Activated T-helper 17 cell treated with anti-CD3 and anti-CD28 coated beads, Interleukin-2, amount 50 U/mL, for 72 hours (primary cell): Measurements from ENCODE around the gene IKBIP. TPM values are rescaled to one million over a fixed set of nuclear protein-coding genes. Genes with fewer than 3 reads are reported as not detected.

Experiments used
- ATAC-seq: fragments of 150-1000 bp; cut with Tn5 transposase; replicated peaks from 2 replicates; pipeline ENCODE4 v1.10.0; 2021; ENCODE audit warnings: mild to moderate bottlenecking, moderate library complexity
- H3K27ac Mint-ChIP-seq: one replicate; pipeline ENCODE4 v1.8.0; 2022; ENCODE audit warnings: mixed read lengths
- H3K27me3 Mint-ChIP-seq: one replicate; pipeline ENCODE4 v1.8.0; 2022; ENCODE audit warnings: mixed read lengths
- H3K36me3 Mint-ChIP-seq: one replicate; pipeline ENCODE4 v1.8.0; 2022; ENCODE audit warnings: low read depth, mild to moderate bottlenecking, mixed read lengths
- H3K4me1 Mint-ChIP-seq: one replicate; pipeline ENCODE4 v1.8.0; 2022; ENCODE audit warnings: mixed read lengths
- H3K4me3 Mint-ChIP-seq: one replicate; pipeline ENCODE4 v1.8.0; 2022; ENCODE audit warnings: mild to moderate bottlenecking, mixed read lengths
- H3K9me3 Mint-ChIP-seq: one replicate; pipeline ENCODE4 v1.8.0; 2022; ENCODE audit warnings: mixed read lengths
- total RNA-seq, 2 donors: library from RNA; stranded (reverse); gene quantifications; one replicate each; pipeline ENCODE4 v1.2.3, GENCODE V29; 2022

IKBIP gene, protein sequence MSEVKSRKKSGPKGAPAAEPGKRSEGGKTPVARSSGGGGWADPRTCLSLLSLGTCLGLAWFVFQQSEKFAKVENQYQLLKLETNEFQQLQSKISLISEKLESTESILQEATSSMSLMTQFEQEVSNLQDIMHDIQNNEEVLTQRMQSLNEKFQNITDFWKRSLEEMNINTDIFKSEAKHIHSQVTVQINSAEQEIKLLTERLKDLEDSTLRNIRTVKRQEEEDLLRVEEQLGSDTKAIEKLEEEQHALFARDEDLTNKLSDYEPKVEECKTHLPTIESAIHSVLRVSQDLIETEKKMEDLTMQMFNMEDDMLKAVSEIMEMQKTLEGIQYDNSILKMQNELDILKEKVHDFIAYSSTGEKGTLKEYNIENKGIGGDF
- total RNA-seq = 10 to 100 TPM; 28.6 to 36.5 TPM

DNA sequence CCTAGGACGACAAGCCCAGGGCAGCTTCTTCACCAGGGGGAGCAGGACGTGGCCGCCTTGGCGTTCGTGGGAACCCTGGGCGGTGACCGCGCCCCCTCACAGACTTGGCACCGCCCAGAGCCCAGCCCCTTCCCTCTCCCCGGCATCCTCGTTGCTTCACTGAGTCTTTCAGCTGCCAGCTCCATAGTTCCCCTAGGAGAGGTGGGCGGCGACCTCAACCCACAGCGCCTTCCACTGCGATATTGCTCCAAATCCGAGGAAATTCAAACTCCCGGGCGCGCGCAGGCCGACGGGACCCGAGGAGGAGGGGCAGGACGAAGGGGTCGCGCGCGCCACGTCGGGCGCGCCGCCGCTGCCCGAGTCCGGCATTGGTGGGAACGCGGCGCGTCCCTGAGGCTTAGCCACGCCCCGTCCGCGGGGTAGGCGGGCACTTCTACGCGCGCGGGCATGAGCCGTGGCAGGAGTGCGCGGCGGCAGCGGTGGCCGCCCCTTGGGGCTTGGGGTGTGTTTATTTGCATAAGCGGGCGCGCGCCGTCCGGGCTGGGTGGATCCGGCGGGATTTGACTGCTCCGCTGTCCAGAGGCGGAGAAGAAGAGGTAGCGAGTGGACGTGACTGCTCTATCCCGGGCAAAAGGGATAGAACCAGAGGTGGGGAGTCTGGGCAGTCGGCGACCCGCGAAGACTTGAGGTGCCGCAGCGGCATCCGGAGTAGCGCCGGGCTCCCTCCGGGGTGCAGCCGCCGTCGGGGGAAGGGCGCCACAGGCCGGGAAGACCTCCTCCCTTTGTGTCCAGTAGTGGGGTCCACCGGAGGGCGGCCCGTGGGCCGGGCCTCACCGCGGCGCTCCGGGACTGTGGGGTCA, at the start of gene IKBIP, which contains the start of gene APAF1:
Gene IKBIP (minus strand): TSS at position 77 of the 860 bp plus-strand sequence. CDS start 87 bp downstream, outside the sequence.
Gene APAF1 (plus strand): TSS at position 579 of the 860 bp plus-strand sequence. CDS start 3,070 bp downstream, outside the sequence.
- Mint-ChIP-seq H3K4me1 (peaks cover 14% of the 10 kb centered on the region), H3K27me3 (no peaks in the 10 kb centered on the region), H3K36me3 (peaks cover 28% of the 10 kb centered on the region), H3K27ac (peak within 1 kb of the TSS; percentile 77), H3K9me3 (no peaks in the 10 kb centered on the region), H3K4me3 (peak within 1 kb of the TSS; percentile 98)
- peak; percentile 91 for ATAC-seq

DNA sequence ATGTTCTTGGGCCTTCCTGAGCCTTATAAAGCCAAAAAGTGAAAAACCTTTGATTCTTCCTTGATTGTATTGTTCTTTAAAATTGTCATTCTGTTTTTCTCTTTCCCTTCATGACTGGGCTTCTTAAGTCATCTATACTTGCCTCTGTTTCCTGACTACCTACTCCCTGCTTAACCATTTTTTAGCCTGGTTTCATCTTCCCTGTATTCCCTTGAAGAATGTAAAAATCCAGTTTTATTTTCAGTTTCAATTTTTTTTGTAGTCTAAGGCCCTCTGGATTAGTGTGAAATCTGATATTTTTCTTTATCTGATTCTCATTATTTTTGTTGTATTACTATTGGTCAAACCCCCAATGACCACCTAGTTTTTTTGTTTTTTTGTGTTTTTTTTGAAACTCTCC, 46.8 kb upstream of the IKBIP start:
- Mint-ChIP-seq H3K27me3 (no peaks in the 10 kb centered on the region), H3K4me1 (peaks cover 12% of the 10 kb centered on the region), H3K27ac (peak overlapping the region; percentile 47), H3K9me3 (no peaks in the 10 kb centered on the region), H3K36me3 (peaks cover 90% of the 10 kb centered on the region), H3K4me3 (no peak overlapping the region)
- ATAC-seq = no peak

DNA sequence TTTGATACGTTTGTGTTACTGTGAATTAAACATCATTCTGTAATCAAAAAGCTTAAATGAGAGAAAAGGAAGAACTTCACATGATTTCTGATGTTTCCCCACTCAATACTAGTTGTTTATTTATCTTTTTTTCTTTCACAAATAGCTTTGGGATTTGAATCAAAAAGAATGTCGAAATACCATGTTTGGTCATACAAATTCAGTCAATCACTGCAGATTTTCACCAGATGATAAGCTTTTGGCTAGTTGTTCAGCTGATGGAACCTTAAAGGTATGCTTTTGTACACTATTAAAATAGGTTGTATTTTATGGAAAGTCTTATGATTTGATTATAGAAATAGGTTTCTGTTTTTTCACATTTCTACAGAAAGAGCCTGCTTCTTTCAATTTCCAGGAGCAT, 42.0 kb upstream of the IKBIP start:
- Mint-ChIP-seq H3K9me3 (no peaks in the 10 kb centered on the region), H3K4me1 (peaks cover 9% of the 10 kb centered on the region), H3K27ac (no peak overlapping the region), H3K36me3 (peaks cover 95% of the 10 kb centered on the region), H3K4me3 (no peak overlapping the region), H3K27me3 (no peaks in the 10 kb centered on the region)
- ATAC-seq = no peak

DNA sequence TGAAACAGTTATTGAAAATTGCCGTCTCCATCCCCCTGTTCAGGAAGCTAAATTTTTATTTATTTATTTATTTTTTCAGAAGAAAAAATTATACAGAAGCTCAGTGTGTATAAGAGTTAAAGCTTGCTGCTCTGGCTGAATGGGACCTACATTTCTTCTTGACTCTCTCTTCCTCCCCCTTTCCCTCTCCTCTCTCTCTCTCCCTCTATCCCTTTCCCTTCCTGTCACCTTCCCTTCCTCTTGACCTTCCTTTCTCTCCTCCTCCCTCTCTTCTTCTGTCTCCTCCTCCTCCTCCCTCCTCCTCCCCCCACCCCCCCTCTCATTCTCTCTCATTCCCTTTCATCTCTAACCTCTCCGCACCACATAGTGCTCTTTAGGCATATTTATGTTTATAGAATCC, 39.6 kb upstream of the IKBIP start:
- no peak overlapping the region for H3K27ac Mint-ChIP-seq
- peaks cover 94% of the 10 kb centered on the region for H3K36me3 Mint-ChIP-seq
- no peak overlapping the region for H3K4me3 Mint-ChIP-seq
- H3K4me1 Mint-ChIP-seq = peaks cover 3% of the 10 kb centered on the region
- H3K9me3 Mint-ChIP-seq = no peaks in the 10 kb centered on the region
- H3K27me3 Mint-ChIP-seq = no peaks in the 10 kb centered on the region
- ATAC-seq = no peak

DNA sequence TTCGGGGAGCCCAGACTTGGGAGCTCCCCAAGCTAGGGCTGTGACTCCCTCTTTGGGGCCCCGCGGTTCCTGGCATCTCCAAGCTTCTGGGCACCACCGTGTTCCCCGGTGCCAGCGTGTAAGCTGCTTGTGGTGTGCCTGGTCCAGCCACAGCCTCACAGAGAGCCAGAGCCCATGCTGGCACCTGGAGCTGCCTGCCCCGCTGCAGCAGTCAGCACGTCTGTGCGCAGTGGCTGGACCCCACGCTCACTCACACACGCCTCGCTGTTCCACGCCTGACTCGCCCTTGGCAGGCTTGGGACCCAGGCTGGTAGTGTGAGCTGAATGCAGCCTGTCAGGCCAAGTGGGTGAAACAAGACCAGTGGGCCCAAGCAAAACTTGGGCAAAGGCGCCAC, 35.0 kb upstream of the IKBIP start:
- ATAC-seq = no peak
- no peaks in the 10 kb centered on the region for H3K9me3 Mint-ChIP-seq
- no peaks in the 10 kb centered on the region for H3K27me3 Mint-ChIP-seq
- no peak overlapping the region for H3K27ac Mint-ChIP-seq
- peaks cover 73% of the 10 kb centered on the region for H3K36me3 Mint-ChIP-seq
- H3K4me1 Mint-ChIP-seq = no peaks in the 10 kb centered on the region
- H3K4me3 Mint-ChIP-seq = no peak overlapping the region

DNA sequence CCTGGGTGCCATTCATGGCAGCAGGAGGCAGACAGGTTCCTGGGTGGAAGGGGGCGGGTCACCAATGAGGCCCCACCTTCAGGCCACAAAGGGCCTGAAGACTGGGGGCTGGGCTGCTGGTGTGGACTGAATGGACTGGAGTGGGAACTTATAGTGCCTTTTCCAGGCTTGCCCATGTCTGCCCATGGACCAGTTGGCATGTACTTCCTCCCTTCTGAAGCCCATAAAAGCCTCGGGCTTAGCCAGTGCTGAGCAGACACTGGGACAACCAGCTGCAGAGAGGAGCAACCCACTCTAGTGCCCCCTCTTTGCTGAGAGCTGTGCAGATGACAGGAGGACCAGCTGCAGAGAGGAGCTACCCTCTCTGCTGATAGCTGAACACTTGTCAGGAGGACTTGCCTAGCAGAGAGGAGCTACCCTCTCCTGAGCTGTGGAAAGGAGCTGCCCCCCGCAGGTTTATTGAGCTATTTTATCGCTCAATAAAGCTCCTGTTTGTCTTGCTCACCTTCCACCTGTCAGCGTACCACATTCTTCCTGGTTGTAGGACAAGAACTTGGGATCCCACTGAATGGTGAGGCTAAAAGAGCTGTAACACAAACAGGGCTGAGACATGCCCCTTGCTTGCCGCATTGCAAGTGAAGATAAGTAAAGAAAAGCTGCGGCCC, 34.5 kb upstream of the IKBIP start:
- H3K4me1 Mint-ChIP-seq = no peaks in the 10 kb centered on the region
- ATAC-seq = no peak
- H3K27me3 Mint-ChIP-seq = no peaks in the 10 kb centered on the region

DNA sequence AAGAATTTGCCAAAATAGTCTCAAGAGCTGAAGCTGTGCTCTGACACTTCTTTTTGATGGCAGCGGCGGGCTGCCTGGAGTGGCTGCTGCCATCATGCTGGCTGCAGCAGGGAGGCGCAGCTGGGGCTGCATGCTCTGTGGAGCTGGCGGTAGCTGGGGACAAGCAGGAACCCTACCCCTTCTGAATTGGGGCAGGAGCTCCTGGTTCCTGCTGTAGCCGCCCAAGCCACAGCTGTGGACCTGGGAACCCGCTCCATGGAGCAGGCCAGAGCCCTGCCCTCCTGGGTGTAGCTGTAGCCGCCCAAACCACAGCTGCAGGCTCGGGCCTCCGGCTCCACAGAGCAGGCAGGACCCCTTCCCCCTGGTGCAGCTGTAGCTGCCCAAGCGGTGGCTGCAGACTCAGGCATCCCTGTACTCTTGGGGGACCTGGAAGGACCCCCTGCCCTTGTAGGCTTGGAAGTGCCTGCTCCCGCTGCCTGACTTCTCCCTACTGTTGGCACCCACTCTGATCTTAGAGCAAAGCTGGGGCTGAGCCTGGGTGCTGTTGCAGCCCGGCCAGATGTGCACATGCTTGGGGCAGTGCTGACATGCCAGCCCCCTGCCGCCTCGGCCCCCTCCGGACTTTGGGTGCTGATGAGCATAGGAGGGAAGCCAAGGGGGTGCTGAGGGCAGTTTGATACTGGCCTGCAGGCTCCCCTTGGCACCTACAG, 33.8 kb upstream of the IKBIP start:
- no peaks in the 10 kb centered on the region for H3K27me3 Mint-ChIP-seq
- no peak overlapping the region for H3K4me3 Mint-ChIP-seq
- H3K36me3 Mint-ChIP-seq = peaks cover 73% of the 10 kb centered on the region
- no peak overlapping the region for H3K27ac Mint-ChIP-seq
- H3K4me1 Mint-ChIP-seq = no peaks in the 10 kb centered on the region
- ATAC-seq = no peak
- no peaks in the 10 kb centered on the region for H3K9me3 Mint-ChIP-seq

More for the DNA sequence above, 34.5 kb upstream of the IKBIP start:
- no peak overlapping the region for H3K27ac Mint-ChIP-seq
- no peaks in the 10 kb centered on the region for H3K9me3 Mint-ChIP-seq
- peaks cover 73% of the 10 kb centered on the region for H3K36me3 Mint-ChIP-seq
- no peak overlapping the region for H3K4me3 Mint-ChIP-seq

DNA sequence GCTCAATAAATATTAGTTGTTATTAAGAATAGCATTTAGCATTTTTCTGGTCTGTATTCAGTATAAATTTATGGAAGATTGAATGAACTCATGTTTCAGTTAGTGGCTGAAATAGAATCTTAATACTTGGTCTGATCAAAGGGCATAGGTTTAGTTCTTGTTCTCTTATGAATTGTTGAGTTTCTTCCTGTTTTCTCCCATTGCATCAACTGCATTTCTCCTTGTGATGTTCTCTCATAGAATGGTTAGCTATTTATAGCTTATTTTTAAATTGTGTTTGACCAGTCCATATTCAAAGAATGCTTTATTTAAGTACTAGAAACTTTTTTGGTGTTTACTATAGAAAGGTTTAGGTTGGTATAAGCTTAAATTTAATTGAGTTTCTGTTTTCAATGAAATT, 30.3 kb upstream of the IKBIP start:
- H3K4me1 Mint-ChIP-seq = no peaks in the 10 kb centered on the region
- H3K4me3 Mint-ChIP-seq = no peak overlapping the region
- ATAC-seq = no peak
- H3K9me3 Mint-ChIP-seq = no peaks in the 10 kb centered on the region
- H3K27ac Mint-ChIP-seq = no peak overlapping the region
- no peaks in the 10 kb centered on the region for H3K27me3 Mint-ChIP-seq
- peaks cover 70% of the 10 kb centered on the region for H3K36me3 Mint-ChIP-seq

DNA sequence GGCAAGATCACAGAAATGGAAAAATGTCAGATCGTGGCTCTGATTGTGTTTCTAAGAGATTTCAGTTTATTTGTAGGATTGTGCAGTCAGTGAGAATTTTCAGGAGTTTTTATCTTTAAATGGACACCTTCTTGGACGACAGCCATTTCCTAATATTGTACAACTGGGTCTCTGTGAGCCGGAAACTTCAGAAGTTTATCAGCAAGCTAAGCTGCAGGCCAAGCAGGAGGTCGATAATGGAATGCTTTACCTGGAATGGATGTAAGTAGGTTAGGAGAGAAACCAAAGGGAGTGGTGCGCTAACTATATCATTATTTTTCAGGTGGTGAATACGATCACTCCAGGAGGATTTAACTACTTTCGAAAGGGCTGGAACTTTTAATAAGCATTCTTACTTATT, 26.9 kb upstream of the IKBIP start:
- H3K4me3 Mint-ChIP-seq = no peak overlapping the region
- peaks cover 5% of the 10 kb centered on the region for H3K4me1 Mint-ChIP-seq
- H3K9me3 Mint-ChIP-seq = no peaks in the 10 kb centered on the region
- no peaks in the 10 kb centered on the region for H3K27me3 Mint-ChIP-seq
- H3K27ac Mint-ChIP-seq = no peak overlapping the region
- no peak for ATAC-seq
- peaks cover 79% of the 10 kb centered on the region for H3K36me3 Mint-ChIP-seq

DNA sequence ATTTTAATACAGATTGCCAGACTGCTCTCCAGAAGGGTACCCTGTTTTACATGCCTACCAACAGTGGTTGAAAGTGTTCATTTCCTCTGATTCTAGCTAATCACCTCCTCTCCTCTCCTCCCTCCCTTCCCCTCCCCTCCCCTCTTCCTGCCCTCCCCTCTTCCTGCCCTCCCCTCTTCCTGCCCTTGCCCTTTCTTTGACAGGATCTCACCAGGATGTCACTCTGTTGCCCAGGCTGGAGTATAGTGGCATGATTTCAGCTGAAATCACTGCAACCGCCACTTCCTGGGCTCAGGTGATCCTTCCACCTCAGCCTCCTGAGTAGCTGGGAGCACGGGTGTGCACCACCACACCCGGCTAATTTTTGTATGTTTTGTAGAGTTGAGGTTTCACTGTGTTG, 25.2 kb upstream of the IKBIP start:
- H3K36me3 Mint-ChIP-seq = peaks cover 93% of the 10 kb centered on the region
- no peak for ATAC-seq
- H3K27me3 Mint-ChIP-seq = no peaks in the 10 kb centered on the region
- H3K4me3 Mint-ChIP-seq = no peak overlapping the region
- peaks cover 5% of the 10 kb centered on the region for H3K4me1 Mint-ChIP-seq
- H3K27ac Mint-ChIP-seq = no peak overlapping the region
- H3K9me3 Mint-ChIP-seq = no peaks in the 10 kb centered on the region

DNA sequence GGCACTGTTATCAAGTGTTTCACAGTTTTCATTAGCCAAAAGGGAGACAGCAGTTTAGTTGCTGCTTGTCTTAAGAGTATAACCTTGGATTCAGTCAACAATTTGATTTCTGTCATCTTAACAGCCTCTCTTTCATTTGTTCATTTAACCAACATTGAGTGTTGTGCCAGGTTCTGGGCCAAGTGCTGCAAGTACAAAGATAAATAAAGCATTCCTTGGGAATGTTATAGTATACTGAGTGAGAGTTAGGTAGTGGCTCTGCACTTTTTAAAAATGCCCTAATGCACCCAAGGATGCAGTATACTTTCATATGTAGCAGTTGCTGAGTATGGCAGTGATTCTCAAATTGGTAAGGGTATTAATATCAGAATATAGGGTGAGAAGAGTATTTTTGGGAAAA, 15.9 kb upstream of the IKBIP start:
- H3K36me3 Mint-ChIP-seq = peaks cover 84% of the 10 kb centered on the region
- H3K27me3 Mint-ChIP-seq = no peaks in the 10 kb centered on the region
- no peak overlapping the region for H3K27ac Mint-ChIP-seq
- peaks cover 11% of the 10 kb centered on the region for H3K4me1 Mint-ChIP-seq
- H3K9me3 Mint-ChIP-seq = no peaks in the 10 kb centered on the region
- no peak for ATAC-seq
- no peak overlapping the region for H3K4me3 Mint-ChIP-seq

DNA sequence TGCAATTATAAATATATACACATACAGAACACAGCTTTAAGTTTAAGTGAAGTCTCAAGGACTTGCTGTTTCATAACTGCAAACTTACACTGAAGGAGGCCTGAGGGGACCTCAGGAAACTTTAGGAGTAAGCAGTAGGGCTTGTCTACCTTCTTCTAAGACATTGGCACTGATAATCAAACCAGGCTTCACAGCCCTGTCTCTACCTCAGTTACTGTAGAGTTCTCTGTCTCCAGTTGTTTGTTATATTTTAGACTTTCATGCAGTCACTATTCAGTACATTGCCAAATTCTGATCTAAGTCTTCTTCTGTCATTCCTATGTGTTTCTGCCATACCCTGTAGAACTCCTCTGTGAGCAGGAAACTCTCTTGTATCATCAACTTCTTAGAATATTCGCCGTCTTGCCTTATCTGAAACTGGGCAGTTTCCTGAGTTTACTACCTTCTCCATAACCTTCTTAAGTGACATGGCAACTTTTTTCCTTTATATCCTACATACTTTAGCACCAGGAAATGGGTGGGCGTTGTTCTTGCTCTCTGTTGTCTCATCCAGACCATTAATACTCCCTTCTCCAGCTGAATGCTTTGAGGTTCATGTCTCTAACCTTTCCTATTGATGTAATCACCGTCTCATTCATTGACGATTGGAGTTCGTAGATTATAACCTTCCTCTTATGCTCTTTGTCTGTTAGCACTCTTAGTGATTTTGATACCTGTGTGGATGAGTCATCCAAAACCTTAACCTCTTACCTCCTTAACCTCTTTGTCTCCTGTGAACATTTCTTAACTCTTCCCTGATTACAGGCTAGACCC, 11.9 kb upstream of the IKBIP start:
- Mint-ChIP-seq H3K27ac (peak overlapping the region; percentile 42), H3K9me3 (no peaks in the 10 kb centered on the region), H3K4me1 (peaks cover 15% of the 10 kb centered on the region), H3K36me3 (peaks cover 69% of the 10 kb centered on the region), H3K4me3 (peak overlapping the region; percentile 56), H3K27me3 (no peaks in the 10 kb centered on the region)
- peak; percentile 96 for ATAC-seq

DNA sequence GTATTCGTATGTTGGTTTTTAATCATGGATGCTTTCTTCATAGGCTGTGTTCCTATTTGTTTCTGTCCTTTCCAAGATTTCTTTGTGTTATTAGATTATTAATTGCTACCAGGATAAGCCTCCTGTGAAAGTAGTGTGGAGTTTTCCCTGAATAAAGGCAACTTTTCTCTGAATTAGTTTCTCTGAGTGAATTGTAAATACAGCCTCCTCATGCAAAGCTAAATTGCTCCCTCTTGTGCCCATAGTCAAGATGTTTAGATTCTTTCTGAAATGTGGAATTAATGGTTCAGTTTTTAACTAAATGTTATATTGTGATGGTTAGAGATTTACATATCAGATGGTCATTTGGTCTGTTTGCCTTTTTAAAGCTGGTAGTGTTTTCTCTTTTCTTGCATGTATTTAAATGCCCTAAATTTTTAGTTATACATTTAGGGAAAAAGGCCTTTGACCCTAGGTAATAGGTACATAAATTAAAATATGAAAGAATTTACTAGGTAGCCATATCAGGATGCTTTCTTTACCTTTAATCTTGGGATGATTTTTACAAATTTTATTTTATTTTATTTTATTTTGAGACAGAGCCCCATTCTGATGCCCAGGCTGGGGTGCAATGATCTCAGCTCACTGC, 9.4 kb upstream of the IKBIP start:
- Mint-ChIP-seq H3K27me3 (no peaks in the 10 kb centered on the region), H3K9me3 (no peaks in the 10 kb centered on the region), H3K36me3 (peaks cover 71% of the 10 kb centered on the region), H3K27ac (no peak overlapping the region), H3K4me3 (no peak overlapping the region), H3K4me1 (peaks cover 15% of the 10 kb centered on the region)
- ATAC-seq = no peak
